ENCODE data around the gene ATP2B1. TPM values are rescaled to one million over a fixed set of nuclear protein-coding genes. Genes with fewer than 3 reads are reported as not detected.
"Not testable (repeated sequence)": the region's sequence is repeated elsewhere in the genome, so short reads cannot be mapped to it uniquely, and the experiment has no call there.

The ATP2B1 gene
- 23.2 and 28.7 TPM in 2 replicates for total RNA-seq (2014; rRNA removed; shearing (Covaris generic))

DNA sequence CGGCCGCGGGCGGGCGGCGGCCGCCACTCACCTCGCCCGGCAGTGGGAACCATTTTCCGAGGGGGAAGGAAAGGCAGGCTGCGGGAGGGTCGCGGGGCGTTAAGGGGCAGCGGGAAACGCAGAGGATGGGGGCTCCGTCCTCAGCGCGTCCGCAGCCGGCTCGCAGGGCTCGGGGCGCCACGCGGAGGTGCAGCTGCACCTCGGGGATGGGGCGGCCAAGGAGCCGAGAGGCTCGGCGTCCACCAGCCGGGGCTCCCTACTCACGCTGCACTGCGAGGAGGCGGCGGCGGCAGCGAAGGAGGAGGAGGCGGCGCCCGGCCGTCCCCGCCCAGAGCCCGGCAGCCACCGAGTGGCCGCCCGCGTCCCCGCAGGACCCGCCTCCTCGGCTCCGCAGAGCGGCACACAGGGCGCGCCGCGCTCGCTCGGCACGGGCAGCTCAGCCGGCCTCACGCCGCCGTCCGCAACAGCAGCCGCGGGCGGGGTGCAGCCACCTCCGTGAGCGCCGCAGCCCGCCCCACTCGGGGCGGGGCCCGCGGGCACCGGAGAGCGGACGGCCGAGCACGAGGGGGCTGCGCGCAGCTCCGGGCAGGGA is at the start of gene ATP2B1:
Gene ATP2B1 (minus strand): TSS at position 274 of the 592 bp plus-strand sequence. CDS start 52,952 bp downstream, outside the sequence.
- peak; percentile 75 for DNase-seq (ENCODE audit: low spot score)

DNA sequence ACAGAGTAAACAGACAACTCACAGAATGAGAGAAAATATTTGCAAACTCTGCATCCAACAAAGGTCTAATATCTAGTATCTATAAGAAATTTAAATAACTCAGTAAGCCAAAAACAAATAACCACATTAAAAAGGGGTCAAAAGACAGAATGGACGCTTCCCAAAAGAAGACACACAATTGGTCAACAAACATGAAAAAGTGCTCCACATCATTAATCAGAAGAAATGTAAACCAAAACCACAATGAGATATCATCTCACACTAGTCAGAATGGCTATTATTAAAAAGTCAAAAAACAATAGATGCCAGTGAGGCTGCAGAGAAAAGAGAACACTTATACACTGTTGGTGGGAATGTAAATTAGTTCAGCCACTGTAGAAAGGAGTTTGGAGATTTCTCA is 49.3 kb upstream of the ATP2B1 start:
- not testable (repeated sequence) for DNase-seq (ENCODE audit: low spot score)

DNA sequence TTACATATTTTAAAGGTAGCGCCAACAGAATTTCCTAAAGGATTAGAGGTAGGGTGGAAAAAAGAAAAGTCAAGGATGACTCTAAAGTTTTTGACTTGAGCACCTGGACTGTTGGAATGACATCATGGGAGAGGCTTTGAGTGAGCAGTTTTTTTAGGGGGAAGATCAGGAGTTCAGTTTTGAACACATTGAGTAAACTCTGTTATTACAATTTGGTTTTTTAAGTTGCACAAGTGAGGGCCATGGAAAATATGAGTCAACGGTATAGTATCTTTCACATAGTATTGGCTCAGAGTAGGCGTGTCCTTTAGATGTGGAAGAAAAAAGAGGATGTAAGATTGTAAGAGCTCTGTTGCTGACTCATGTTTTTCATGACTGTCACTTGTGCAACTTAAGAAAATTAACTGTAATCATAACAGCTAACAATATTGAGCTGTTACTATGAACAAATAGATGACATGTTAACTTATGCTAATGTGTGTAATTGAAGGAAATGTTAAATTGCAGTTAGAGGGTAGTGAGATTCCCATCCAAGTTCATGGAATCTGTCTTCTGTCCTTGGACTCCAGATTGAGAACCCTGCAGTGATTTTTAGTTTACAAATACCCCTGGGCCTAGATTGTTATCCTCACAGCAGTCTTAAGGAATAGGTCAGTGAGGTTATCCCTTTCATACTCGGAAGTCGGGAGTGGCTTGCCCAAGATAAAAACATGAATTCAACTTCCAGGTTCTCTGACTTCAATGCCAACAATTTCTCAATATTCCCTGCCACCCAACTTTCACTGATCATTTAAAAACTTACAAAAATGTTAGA is 48.2 kb upstream of the ATP2B1 start:
- DNase-seq (ENCODE audit: low spot score), result peak; percentile 96

DNA sequence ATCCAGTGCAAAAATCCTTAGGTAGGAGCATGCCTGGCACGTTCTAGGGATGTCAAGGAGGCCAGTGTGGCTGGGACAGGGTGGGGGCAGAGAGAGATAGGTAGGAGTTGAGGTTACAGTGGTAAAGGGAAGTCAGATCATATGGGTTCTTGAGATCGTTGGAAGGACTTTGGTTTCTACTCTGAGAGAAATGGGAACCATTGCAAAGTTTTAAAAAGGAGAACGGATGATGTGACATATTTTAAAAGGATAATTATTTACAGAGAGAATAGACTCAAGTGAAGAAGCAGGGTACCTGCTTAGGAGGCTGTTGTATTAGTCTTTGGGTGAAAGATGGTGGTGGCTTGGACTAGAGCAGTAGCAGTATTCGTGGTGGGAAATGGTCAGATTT is 47.6 kb upstream of the ATP2B1 start:
- no peak for DNase-seq (ENCODE audit: low spot score)

DNA sequence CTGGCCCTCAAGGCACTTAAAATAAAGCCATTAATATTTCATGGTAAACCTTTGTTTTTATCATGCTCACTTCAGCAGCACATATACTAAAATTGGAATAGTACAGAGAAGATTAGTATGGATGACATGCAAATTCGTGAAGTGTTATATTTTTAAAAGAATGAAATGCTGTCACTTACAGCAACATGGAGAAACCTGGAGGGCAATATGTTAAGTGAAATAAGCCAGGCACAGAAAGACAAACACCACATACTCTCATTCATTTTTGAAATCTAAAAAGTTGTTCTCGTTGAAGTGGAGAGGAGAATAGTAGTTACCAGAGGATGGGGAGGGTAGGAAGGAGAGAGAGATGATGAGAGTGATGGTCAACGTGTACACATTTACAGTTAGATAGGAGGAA is 45.4 kb upstream of the ATP2B1 start:
- DNase-seq (ENCODE audit: low spot score), result no peak

DNA sequence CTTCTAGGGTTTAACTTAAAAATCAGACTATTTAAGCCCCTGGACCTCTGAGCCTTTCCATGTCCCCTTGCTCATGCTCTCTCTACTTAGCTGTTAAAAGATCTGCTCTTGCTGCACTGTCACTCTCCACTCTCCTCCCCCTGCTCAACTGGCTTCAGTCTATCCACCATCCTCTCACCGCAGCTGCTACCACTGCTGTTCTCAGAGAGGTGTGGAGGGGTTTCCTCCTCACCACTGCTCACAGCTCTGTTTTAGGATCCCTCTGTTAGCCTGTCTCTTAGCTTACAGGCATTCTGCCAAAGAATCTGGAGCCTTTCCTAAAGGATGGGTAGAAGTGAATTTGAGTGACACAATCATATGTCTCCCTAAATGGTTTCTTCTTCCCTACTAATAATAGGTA is 43.7 kb upstream of the ATP2B1 start:
- DNase-seq (ENCODE audit: low spot score), result no peak

DNA sequence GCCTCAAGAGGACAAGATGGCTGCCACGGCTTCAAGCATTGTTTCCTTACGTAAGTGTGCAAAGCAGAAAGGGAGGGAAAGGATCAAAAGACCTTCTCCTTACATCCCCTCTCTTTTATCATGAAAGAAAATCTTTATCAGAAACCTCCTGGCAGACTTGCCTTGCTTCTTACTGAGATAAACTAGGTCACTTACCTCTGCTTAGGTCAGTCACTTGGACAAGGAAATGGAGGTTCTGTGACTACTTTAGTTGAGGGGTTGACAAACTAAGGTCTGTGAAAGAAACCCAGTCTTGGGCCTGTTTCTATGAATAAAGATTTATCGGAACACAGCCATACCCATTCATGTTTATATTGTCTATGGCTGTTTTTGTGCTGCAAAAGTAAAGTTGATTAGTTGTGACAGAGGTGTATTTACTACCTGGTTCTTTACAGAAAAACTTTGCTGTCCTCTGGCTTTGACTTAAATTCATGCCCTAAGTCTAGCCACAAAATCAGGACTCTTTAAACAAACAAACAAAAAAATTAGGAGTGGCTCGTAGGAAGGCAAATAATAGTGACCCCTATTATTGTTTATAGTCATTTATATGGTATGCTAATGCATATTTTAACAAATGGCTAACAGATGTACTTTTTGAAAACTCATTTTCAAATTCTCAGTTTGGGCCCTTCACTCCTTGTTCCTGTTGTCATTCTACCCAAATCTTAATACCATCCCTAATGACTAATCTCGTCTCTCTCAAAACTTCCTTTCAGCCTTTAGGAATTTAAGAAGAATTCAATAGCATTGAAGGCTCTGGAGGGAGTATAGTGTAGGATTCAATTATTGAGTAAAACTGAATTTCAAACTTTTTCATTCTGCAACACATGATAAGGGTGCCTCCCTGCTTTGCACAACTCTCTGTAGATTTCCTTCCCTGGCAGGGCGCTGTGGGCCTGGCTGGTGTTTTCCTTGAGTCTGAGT is 42.0 kb upstream of the ATP2B1 start:
- no peak for DNase-seq (ENCODE audit: low spot score)

DNA sequence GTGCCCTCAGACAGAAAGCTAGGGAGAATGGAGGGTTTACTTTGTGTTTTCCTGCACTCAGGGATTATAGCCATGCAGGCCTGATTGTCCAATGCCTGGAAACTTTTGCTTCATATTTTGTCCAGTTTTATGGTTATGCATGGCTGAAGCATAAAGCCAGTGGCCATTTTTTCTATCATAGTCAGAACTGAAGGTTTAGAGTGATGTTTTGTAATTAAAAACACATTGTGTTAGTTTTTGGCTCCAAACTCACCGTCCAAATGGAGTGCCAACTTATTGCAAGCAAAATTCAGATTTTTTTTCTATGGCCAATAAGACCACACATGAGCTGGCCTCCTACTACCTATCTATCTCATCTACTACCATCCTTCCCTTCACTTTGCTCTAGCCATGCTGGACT is 40.2 kb upstream of the ATP2B1 start:
- DNase-seq (ENCODE audit: low spot score), result no peak

DNA sequence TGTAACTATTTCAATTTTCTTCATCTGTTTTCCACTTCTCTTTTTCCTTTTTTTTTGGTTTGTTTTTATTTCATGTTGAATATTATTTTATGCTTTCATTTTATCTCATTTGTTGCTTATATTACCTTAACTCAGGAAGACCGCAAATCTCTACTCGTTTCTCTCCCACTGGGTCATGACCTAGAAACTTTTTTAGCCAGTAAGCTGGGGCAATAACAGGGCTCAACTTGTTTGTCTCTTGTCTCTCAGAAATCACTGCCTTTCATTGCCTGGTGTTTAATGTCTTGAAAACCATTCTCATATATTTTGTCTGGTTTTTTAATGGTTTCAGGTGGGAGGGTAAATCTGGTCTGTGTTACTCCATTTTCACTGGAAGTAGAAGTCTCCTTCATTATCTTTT is 36.6 kb upstream of the ATP2B1 start:
- DNase-seq (ENCODE audit: low spot score), result no peak

DNA sequence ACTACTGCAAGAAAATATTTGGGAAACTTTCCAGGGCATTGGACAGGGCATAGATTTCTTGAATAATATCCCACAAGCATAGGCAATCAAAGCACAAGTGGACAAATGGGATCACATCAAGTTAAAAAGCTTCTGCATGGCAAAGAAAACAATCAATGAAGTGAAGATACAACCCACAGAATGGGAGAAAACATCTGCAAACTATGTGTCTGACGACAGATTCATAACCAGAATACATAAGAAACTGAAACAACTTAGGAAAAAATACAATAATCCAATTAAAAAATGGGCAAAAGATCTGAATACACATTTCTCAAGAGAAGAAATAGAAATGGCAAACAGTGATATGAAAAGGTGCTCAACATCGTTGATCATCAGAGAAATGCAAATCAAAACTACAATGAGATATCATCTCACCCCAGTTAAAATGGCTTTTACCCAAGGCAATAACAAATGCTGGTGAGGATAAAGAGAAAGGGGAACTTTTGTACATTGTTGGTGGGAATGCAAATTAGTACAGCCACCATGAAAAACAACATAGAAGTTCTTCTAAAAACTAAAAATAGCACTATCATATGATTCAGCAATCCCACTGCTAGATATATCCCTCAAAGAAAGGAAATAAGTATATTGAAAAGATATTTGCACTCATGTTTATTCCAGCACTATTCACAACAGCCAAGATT is 33.8 kb upstream of the ATP2B1 start:
- DNase-seq (ENCODE audit: low spot score), result no peak

DNA sequence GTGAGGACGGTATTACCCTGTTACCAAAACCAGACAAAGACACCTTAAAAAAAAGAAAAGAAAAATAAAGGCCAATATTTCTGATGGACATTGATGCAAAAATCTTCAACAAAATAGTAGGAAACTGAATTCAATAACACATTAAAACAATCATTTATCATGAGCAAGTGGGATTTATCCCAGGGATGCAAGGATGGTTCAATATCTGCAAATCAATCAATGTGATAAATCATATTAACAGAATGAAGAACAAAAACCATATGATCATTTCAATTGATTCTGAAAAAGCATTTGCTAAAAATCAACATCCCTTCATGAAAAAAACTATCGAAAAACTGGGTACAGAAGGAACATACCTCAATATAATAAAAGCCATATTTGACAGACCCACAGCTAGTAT is 32.3 kb upstream of the ATP2B1 start:
- DNase-seq (ENCODE audit: low spot score), result no peak

DNA sequence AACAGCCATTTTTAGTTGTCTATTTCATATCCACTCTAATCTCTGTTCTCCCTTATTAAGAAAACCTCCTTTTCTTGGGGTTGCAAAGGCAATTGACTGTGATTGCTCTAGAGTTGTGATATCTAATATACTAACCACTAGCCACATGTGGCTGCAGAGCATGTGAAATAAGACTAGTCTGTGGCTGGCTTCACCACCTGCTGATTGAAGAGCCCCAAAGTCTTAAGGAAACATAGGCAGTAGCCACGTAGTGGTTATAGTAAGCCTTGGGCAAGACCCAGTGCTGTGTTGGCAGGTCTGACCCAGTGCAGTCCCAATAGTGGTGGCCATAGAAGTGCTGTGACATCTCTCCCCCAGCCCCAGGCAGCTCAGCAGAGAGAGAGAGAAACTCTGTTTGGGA is 28.4 kb upstream of the ATP2B1 start:
- no peak for DNase-seq (ENCODE audit: low spot score)

DNA sequence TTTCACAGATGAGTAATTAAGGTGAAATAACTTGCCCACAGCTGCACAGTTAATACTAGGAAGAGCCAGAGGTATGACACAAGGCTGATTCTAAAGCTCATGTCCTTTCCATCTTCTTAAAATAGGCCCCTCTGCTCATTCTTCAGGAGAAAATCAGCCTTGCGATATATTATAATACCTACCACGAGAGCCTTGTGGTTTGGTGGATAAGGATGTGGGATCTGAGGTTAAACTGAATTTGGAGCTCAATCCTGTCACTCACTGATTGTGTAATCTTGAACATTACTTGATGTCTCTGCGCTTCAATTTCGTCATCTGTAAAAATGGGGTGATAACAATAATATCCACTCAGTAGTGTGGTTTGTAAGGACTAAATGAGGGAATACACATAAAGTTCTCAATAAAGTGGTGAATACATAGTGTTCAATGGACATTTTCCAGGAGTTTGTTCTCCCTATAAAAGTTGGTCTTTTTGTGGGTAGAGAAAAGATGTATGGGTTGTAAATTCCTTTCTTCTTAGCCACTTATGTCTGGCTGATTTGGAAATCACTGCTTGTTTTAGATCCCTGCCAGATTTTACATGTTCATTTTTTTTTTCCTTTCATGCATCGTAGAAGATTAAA is 25.1 kb upstream of the ATP2B1 start:
- peak; percentile 81 for DNase-seq (ENCODE audit: low spot score)

DNA sequence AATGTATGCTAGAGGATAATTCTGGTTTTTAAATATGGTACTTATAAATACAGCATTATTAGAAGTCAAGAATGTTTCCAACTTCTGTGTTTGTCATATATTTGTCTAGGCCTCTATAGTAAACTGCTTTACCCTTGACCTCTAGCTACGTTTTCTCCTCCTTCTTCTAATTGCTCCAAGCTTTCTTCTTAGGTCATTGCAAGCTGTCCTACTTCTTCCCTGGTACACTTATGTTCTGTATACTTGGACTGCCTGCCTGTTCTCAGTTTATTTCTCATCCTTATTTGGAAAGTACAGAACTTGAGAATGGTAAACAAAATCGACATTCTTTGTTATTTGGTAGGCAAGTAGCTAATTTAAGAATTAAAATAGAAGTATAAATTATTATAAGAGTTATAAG is 23.9 kb upstream of the ATP2B1 start:
- DNase-seq (ENCODE audit: low spot score), result no peak

DNA sequence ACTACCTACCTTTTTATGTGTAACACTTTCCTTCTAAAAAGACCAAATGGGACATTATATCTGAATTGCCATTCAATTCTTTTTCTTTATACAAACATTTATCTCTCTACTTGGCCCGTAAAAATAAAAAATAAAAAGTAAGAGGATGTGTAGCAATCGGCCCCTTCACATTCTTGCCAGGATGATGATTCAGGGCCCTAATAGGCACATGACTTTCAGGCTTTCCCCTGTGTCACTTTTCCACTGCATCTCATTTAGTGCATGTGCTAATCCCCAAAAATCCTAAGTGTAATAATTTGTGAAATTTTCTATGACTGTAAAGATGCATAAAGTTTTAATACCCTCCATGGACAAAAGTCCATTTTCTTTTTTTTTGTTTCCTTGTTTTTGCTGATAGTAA is 23.0 kb upstream of the ATP2B1 start:
- DNase-seq (ENCODE audit: low spot score), result no peak

DNA sequence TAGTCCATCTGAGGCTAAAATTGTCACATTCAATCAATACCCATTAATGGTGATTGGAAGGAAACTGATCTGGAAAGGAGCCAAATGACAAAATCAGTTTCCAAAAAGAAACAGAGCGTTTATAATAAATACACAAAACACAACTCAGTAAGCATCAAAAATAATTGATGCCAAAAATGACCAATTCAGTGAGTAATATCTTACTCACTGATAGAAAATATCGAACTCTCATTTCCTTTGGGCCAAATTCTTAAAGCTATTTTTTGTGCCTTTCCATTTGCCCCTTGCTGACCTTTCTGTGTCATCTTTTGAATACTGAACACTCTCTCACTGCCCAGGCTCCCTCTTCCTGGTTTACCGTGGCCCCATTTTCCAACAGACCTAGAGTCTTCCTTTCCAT is 22.5 kb upstream of the ATP2B1 start:
- no peak for DNase-seq (ENCODE audit: low spot score)

DNA sequence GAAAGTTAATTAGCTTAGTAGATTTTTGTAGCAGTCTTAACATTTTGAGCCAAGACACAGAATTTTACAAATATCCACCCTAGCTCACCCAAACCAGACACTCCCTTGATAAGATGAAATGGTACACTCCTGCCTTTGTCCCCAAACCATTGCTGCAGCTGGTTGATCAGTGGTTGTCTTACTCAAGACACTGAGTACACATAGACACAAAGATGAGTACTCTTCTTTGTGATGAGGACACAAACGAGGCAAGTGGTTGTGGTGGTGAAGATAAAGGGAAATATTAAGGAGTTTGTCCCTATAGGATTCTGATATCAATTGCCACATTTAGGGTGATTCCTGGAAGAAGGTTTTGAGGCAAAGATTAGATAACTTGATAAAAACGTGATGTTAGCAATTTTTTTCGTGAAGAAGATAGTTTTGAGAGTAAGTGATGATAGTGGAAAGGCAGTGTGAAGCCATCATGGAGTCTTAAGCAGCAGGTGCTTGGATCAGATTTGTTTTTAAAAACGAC is 21.4 kb upstream of the ATP2B1 start:
- no peak for DNase-seq (ENCODE audit: low spot score)

DNA sequence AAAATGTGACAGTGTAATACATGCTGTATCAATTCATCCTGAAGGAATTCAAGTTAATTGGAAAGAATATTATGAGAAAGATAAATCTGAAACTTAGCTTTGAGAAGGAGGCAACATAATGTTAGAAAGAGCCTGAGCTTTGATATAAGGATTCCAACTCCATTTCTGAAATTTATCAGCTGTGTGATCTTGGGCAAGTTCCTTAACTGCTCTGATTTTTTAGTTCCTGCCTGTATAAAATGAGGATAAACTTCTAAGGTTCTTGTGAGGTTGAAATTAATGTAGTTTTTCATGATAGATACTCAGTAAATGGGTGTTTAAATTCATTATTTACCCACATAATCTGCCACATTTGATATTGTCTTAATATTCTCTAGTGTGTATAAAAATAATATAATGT is 14.6 kb upstream of the ATP2B1 start:
- no peak for DNase-seq (ENCODE audit: low spot score)

DNA sequence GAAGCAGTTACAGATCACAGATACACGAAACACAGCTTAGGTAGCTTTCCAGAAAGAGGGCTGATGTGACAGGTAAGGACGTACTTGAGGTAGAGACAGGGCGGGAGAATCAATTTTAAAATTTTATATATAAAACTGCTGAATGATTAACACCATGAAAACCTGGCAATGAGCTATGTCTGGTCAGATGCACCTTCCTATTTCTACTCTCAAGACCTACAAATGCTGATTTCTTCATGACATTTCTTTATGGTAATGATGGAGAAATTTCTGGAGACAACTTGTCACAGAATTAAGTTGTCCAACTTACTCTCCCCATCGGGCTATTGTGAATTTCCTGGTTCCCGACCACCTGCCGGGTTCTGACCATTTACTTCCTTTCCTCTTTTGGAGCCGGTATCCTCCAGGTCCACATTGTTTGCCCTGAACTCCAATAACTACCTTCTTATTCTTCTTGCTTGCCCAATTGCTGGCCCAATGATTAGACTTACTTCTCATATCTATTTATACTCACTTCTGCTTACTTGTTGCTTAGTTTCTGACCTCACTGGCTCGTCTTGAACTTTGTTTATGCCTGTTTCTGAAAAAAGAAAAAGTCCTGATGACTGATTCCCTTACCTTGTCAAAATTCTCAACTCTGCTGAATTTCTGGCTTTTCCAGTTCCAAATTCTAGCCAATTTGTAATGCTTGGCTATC is 12.8 kb upstream of the ATP2B1 start:
- DNase-seq (ENCODE audit: low spot score), result no peak

DNA sequence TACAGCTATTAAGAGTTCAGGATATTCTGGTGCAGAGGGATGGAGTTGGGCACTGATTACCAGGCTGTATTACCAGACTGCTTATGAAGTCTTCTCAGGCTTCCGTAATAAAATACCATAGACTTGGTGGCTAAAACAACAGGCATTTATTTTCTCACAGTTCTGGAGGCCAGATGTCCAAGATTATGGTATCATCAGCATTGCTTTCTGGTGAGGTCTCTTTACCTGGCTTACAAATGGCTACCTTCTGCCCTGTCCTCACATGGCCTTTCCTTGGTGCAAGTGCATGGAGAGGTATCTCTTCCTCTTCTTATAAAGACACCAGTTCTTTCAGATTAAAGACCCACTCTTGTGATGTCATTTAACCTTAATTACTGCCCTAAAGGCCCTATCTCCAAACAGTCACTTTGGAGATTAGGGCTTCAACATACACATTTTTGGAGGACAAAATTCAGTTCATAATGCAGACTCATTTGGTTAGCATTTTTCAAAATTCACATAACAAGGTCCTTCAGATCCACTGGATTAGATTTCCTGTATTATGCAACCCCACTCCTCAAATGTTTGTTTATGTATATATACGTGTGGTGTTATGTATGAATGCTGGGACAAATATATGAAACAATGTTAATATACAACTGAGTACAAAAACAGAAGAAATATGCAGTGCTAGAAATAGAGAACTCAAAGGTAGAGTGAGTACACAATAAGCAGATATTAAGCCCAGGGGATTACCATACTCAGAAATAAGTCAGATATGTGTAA is 9.3 kb upstream of the ATP2B1 start:
- DNase-seq (ENCODE audit: low spot score), result no peak

Data from H4 (cell line).